ENCODE data around the gene MATN4.

- TF ChIP-seq, protein P1, sequence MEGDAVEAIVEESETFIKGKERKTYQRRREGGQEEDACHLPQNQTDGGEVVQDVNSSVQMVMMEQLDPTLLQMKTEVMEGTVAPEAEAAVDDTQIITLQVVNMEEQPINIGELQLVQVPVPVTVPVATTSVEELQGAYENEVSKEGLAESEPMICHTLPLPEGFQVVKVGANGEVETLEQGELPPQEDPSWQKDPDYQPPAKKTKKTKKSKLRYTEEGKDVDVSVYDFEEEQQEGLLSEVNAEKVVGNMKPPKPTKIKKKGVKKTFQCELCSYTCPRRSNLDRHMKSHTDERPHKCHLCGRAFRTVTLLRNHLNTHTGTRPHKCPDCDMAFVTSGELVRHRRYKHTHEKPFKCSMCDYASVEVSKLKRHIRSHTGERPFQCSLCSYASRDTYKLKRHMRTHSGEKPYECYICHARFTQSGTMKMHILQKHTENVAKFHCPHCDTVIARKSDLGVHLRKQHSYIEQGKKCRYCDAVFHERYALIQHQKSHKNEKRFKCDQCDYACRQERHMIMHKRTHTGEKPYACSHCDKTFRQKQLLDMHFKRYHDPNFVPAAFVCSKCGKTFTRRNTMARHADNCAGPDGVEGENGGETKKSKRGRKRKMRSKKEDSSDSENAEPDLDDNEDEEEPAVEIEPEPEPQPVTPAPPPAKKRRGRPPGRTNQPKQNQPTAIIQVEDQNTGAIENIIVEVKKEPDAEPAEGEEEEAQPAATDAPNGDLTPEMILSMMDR (IDR thresholded peaks at IDR 0.05) = peak; percentile 17 to 63 (median 46)
- TF ChIP-seq POLR2A (IDR thresholded peaks at IDR 0.05) = no peak
Observed at GRCh38 chr20:45322952-45323383, 14.9 kb upstream of the MATN4 start.
